OCI-LY1 (cell line): ENCODE results near the gene KLF18.

ENCODE experiments used
- CTCF ChIP-seq: fragments of 200-600 bp; sonication (generic), shearing (Covaris generic); IDR thresholded peaks from 2 replicates; pipeline ENCODE4 v1.5.1; 2017; ENCODE audit warnings: mild to moderate bottlenecking, antibody characterized with exemption, low read length, moderate library complexity, mixed read lengths
- EZH2 ChIP-seq: fragments of 200-600 bp; sonication (generic), shearing (Covaris generic); IDR thresholded peaks from 2 replicates; pipeline ENCODE4 v1.8.0; 2017; ENCODE audit warnings: borderline replicate concordance, mixed run types, mild to moderate bottlenecking, antibody characterized with exemption, low read length, moderate library complexity, mixed read lengths

DNA sequence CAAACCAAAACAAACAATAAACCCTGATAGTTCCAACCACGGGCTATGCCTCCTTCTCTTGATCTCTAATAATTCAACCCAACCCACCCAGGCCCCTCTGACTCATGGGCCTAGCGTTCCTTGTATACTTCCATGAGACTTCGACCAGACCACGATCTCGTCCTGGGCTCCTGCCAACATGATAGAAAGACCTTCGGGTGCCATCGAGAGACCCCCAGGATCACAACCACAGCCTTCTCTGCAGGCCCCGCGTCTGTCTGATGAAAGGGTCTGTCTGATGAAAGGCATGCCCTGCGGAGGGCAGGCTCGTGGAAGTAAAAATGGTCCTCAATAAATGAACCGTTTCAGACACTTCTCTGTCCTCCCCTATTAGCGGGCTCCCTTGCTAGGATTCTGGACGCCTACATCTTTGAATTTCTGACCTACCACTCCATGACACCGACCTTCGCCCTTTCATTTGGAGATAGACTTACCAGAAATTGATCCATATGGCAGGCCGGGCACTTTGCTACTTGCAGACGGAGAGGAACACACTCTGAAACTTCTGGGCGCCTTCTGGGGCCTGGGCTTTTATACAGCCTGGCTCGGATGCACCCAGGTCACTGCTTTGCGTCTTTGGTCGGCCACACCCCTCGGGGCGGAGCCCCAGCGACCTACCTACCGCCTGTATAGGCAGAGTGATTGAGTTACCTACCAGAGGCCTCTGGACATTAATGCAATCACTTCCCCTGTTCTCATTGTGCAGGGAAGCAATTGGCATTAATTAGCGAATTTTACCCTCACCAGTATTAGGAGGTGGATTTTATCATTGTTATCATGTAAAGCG is 5.3 kb upstream of the KLF18 start:
- TF ChIP-seq CTCF (no peak), EZH2 (no peak)
